Body of pancreas (tissue), 4 donors: ENCODE measurements around the gene CHSY3. TPM values are rescaled to one million over a fixed set of nuclear protein-coding genes. Genes with fewer than 3 reads are reported as not detected.

Experiments used
- ATAC-seq: fragments of 150-250 bp; one replicate; pipeline ENCODE4 v1.9.1; 2016
- DNase-seq, 4 donors: peaks; one replicate each; pipeline ENCODE4 v3.0.0-alpha.2; 2019
- H3K27ac ChIP-seq, 4 donors: fragments of 200-600 bp; sonication (generic); 1 replicate in 3 of 4; 2 replicates in 1 of 4; pipeline versions ENCODE4 v1.5.1 to v1.6.1; 2016 to 2019; ENCODE audit warnings: mild to moderate bottlenecking in 1 of 4, mixed read lengths in 1 of 4, moderate library complexity in 1 of 4
- H3K27me3 ChIP-seq, 2 donors: fragments of 200-600 bp; sonication (generic); one replicate each; pipeline ENCODE4 v1.6.0; 2016; ENCODE audit warnings: mild to moderate bottlenecking in 1 of 2
- H3K36me3 ChIP-seq, 2 donors: fragments of 200-600 bp; sonication (generic); replicated peaks in 1 of 2; 2 replicates each; pipeline ENCODE4 v1.5.1; 2016; ENCODE audit warnings: low read depth in 2 of 2; ENCODE audit not compliant: insufficient read depth in 1 of 2
- H3K4me1 ChIP-seq: fragments of 200-600 bp; sonication (generic); one replicate; pipeline ENCODE4 v1.6.0; 2016
- H3K4me3 ChIP-seq, 2 donors: fragments of 200-600 bp; sonication (generic); 1 replicate in 1 of 2; 2 replicates in 1 of 2; pipeline ENCODE4 v1.5.1; 2016 to 2019
- H3K9me3 ChIP-seq, 3 donors: fragments of 200-600 bp; sonication (generic); 1 replicate in 2 of 3; 2 replicates in 1 of 3; pipeline ENCODE4 v1.5.1; 2016
- CTCF ChIP-seq, 7 experiments: fragments of 450-650 bp in 4 of 7; fragments of 200-600 bp in 3 of 7; sonication (generic) in 3 of 7; IDR thresholded peaks; one replicate each; pipeline ENCODE4 v1.5.1; 2016 to 2019; ENCODE audit warnings: antibody characterized with exemption in 7 of 7
- POLR2A ChIP-seq, 3 donors: fragments of 450-650 bp; IDR thresholded peaks; one replicate each; pipeline ENCODE4 v1.6.1; 2016; ENCODE audit warnings: antibody characterized with exemption in 3 of 3, mild to moderate bottlenecking in 2 of 3
- WGBS, 2 donors: methylation state at CpG; one replicate each; pipeline ENCODE4 v1.1.5; 2017; 5-methylcytosine and 5-hydroxymethylcytosine counted together
- intact Hi-C: fragments of 100-400 bp; cut with DNase I; formaldehyde crosslinking; loops from one replicate; pipeline ENCODE4 v1.15.1; 2023
- total RNA-seq, 2 donors: library from RNA; depleted of rRNA; stranded (reverse); fragments of >200 nt; gene quantifications; one replicate each; pipeline ENCODE4 v1.1.0, GENCODE V29; 2016

Gene CHSY3
- total RNA-seq, 2 donors from 2014 or later = 3.3 to 6.5 TPM

GRCh38 chr5:130135506-130135905 lies 231.2 kb downstream of the CHSY3 start:
- WGBS, 2 donors = 80 to 82% methylated on average over 2 of the region's 2 CpGs
- intact Hi-C loops = no loop called here
- H3K4me3 ChIP-seq = no peak overlapping the region
- no peaks in the 10 kb centered on the region for H3K27me3 ChIP-seq
- TF ChIP-seq CTCF (IDR thresholded peaks at IDR 0.05) (no peak), POLR2A (IDR thresholded peaks at IDR 0.05) (no peak)
- no peak overlapping the region for H3K27ac ChIP-seq
- no peaks in the 10 kb centered on the region for H3K9me3 ChIP-seq
- no peak for DNase-seq
- no peaks in the 10 kb centered on the region for H3K36me3 ChIP-seq
- H3K4me1 ChIP-seq = no peaks in the 10 kb centered on the region
- ATAC-seq = no peak

GRCh38 chr5:130136300-130136699 lies 232.0 kb downstream of the CHSY3 start:
- H3K36me3 ChIP-seq = no peaks in the 10 kb centered on the region
- no peaks in the 10 kb centered on the region for H3K9me3 ChIP-seq
- intact Hi-C loops = no loop called here
- H3K27ac ChIP-seq = no peak overlapping the region
- no peak for TF ChIP-seq CTCF (IDR thresholded peaks at IDR 0.05)
- TF ChIP-seq POLR2A (IDR thresholded peaks at IDR 0.05) = no peak
- H3K4me3 ChIP-seq = no peak overlapping the region
- DNase-seq = no peak
- no peak for ATAC-seq
- H3K4me1 ChIP-seq = no peaks in the 10 kb centered on the region
- no peaks in the 10 kb centered on the region for H3K27me3 ChIP-seq

GRCh38 chr5:130137681-130138080 lies 233.4 kb downstream of the CHSY3 start:
- H3K9me3 ChIP-seq = no peaks in the 10 kb centered on the region
- H3K4me3 ChIP-seq = no peak overlapping the region
- H3K27ac ChIP-seq = no peak overlapping the region
- H3K27me3 ChIP-seq = no peaks in the 10 kb centered on the region
- DNase-seq (no peak), ATAC-seq (no peak)
- no peaks in the 10 kb centered on the region for H3K36me3 ChIP-seq
- intact Hi-C loops = no loop called here
- WGBS, 2 donors = 21 to 31% methylated on average over 1 of the region's 1 CpG
- no peak for TF ChIP-seq CTCF (IDR thresholded peaks at IDR 0.05)
- no peak for TF ChIP-seq POLR2A (IDR thresholded peaks at IDR 0.05)
- H3K4me1 ChIP-seq = no peaks in the 10 kb centered on the region

- Histone ChIP-seq H3K4me3 (no peak overlapping the region), H3K9me3 (no peaks in the 10 kb centered on the region), H3K27ac (no peak overlapping the region), H3K36me3 (no peaks in the 10 kb centered on the region), H3K4me1 (no peaks in the 10 kb centered on the region), H3K27me3 (no peaks in the 10 kb centered on the region)
- no peak for ATAC-seq
- DNase-seq = no peak
- intact Hi-C loops = no loop called here
- TF ChIP-seq CTCF (IDR thresholded peaks at IDR 0.05) (no peak), POLR2A (IDR thresholded peaks at IDR 0.05) (no peak)
Measured at GRCh38 chr5:130138406-130139045, 234.3 kb downstream of the CHSY3 start.

- Histone ChIP-seq H3K9me3 (no peaks in the 10 kb centered on the region), H3K4me1 (no peaks in the 10 kb centered on the region), H3K27ac (no peak overlapping the region), H3K27me3 (no peaks in the 10 kb centered on the region), H3K36me3 (no peaks in the 10 kb centered on the region), H3K4me3 (no peak overlapping the region)
- intact Hi-C loops = no loop called here
- WGBS, 2 donors = 48% methylated on average over 3 of the region's 3 CpGs
- no peak for ATAC-seq
- DNase-seq = no peak
- TF ChIP-seq CTCF (IDR thresholded peaks at IDR 0.05) = peak in 2 of 7 experiments; percentile 14 to 18
- TF ChIP-seq POLR2A (IDR thresholded peaks at IDR 0.05) = no peak
Measured at GRCh38 chr5:130141659-130142320, 237.5 kb downstream of the CHSY3 start.
